HL-60 (cell line): ENCODE measurements around the gene PP2D1.
A peak's percentile ranks its signal among the peaks of the same experiment; 100 is the strongest.

ENCODE experiments used
- DNase-seq, 2 experiments: peaks; one replicate each; pipeline ENCODE4 v3.0.0-alpha.2; 2010 to 2020; ENCODE audit warnings: low read depth in 1 of 2, low spot score in 1 of 2
- H3K27ac ChIP-seq: fragments of 250-450 bp; sonication (Bioruptor Pico); replicated peaks from 2 replicates; pipeline ENCODE4 v1.5.1; 2020; ENCODE audit warnings: mild to moderate bottlenecking, moderate library complexity
- H3K27me3 ChIP-seq: fragments of 250-450 bp; sonication (Bioruptor Pico); 2 replicates; pipeline ENCODE4 v1.5.1; 2021; ENCODE audit warnings: mild to moderate bottlenecking, moderate library complexity; ENCODE audit not compliant: insufficient read depth, poor library complexity, severe bottlenecking
- H3K4me3 ChIP-seq: replicated peaks from 2 replicates; pipeline ENCODE4 v1.5.1; 2011; ENCODE audit warnings: mild to moderate bottlenecking, control low read depth, low read length; ENCODE audit not compliant: insufficient read depth
- GABPA ChIP-seq: IDR thresholded peaks from 2 replicates; pipeline ENCODE4 v1.6.1; 2012; ENCODE audit warnings: low read depth
- POLR2AphosphoS5 ChIP-seq: IDR thresholded peaks from 2 replicates; pipeline ENCODE4 v1.6.1; 2012; ENCODE audit warnings: low read depth
- SPI1 ChIP-seq: IDR thresholded peaks from 2 replicates; pipeline ENCODE4 v1.6.1; 2012; ENCODE audit warnings: low read depth, mild to moderate bottlenecking, borderline replicate concordance
- long read RNA-seq: library from polyadenylated mRNA; unstranded; transcript quantifications from one replicate; pipeline ENCODE4 v2.0.0, GENCODE V29; 2020
- TF ChIP-seq, protein P1 (sequence below): IDR thresholded peaks from 2 replicates; pipeline ENCODE4 v1.6.1; 2012; ENCODE audit warnings: low read depth; ENCODE audit not compliant: insufficient replicate concordance
- TF ChIP-seq, protein P2 (sequence below): IDR thresholded peaks from one replicate; pipeline ENCODE4 v1.5.1; 2011; ENCODE audit warnings: low read length, control low read depth, inconsistent platforms; ENCODE audit not compliant: insufficient read depth

Gene PP2D1, protein sequence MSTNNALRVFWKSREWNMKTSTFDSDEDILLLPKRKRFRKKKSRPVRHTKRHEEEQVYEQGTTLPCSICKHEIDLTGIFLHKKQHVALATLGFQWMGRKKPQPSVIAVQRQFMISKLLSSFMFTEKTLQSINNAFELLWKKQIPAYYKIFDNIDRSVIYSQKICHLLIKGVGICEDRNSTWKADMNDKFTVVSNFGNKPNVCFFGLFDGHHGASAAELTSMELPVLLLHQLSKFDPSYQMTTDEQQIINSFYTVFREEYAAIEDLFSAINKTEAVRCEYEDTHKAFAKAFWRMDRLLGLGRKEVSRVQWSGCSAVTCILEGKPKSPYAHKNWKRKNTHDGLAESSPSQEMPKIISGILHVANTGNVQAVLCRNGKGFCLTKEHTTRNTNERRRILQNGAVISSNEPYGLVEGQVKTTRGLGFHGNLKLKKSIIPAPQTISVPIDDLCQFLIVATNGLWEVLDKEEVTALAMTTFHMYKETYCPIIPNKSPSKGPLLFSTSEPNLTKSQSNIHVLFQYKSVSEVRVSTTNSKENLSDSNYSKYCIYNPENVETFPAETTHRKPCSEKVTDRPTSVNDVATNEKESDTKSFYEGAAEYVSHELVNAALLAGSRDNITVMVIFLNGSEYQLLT
- long read RNA-seq, partial matches to known transcripts = 0 of 2 reads
- long read RNA-seq, other reads (novel, unspliced or antisense) = 2 of 2 reads

DNA sequence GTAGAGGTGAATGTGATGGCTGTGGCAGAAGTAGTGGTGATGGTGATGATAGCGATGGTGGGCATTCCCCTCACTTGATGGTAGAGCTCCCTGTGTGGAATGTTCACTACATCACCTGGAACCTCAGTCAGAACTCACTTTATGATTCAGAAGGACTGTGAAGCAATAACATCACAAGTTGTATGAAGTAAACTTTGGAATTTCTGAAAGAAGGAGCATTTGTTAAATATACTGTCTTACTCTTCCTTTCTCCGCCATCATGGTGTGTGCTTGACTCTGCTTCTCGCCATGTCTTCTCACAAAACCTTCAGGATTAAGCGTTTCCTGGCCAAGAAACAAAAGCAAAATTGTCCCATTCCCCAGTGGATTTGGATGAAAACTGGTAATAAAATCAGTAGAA lies at the start of gene PP2D1:
TSS of gene PP2D1 (minus strand) at position 101 of the 400 bp plus-strand sequence. CDS start 192 bp downstream, outside the sequence.
- DNase-seq = no peak
- Histone ChIP-seq H3K4me3 (no peak within 1 kb of the TSS), H3K27me3 (no peaks in the 10 kb centered on the region), H3K27ac (no peak within 1 kb of the TSS)
- TF ChIP-seq GABPA (no peak), SPI1 (no peak), POLR2AphosphoS5 (no peak)
- TF ChIP-seq, protein P1, sequence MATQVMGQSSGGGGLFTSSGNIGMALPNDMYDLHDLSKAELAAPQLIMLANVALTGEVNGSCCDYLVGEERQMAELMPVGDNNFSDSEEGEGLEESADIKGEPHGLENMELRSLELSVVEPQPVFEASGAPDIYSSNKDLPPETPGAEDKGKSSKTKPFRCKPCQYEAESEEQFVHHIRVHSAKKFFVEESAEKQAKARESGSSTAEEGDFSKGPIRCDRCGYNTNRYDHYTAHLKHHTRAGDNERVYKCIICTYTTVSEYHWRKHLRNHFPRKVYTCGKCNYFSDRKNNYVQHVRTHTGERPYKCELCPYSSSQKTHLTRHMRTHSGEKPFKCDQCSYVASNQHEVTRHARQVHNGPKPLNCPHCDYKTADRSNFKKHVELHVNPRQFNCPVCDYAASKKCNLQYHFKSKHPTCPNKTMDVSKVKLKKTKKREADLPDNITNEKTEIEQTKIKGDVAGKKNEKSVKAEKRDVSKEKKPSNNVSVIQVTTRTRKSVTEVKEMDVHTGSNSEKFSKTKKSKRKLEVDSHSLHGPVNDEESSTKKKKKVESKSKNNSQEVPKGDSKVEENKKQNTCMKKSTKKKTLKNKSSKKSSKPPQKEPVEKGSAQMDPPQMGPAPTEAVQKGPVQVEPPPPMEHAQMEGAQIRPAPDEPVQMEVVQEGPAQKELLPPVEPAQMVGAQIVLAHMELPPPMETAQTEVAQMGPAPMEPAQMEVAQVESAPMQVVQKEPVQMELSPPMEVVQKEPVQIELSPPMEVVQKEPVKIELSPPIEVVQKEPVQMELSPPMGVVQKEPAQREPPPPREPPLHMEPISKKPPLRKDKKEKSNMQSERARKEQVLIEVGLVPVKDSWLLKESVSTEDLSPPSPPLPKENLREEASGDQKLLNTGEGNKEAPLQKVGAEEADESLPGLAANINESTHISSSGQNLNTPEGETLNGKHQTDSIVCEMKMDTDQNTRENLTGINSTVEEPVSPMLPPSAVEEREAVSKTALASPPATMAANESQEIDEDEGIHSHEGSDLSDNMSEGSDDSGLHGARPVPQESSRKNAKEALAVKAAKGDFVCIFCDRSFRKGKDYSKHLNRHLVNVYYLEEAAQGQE = no peak
- TF ChIP-seq, protein P2, sequence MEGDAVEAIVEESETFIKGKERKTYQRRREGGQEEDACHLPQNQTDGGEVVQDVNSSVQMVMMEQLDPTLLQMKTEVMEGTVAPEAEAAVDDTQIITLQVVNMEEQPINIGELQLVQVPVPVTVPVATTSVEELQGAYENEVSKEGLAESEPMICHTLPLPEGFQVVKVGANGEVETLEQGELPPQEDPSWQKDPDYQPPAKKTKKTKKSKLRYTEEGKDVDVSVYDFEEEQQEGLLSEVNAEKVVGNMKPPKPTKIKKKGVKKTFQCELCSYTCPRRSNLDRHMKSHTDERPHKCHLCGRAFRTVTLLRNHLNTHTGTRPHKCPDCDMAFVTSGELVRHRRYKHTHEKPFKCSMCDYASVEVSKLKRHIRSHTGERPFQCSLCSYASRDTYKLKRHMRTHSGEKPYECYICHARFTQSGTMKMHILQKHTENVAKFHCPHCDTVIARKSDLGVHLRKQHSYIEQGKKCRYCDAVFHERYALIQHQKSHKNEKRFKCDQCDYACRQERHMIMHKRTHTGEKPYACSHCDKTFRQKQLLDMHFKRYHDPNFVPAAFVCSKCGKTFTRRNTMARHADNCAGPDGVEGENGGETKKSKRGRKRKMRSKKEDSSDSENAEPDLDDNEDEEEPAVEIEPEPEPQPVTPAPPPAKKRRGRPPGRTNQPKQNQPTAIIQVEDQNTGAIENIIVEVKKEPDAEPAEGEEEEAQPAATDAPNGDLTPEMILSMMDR = no peak

GRCh38 chr3:20060974-20061685 lies 49.1 kb upstream of the PP2D1 start:
- H3K27ac ChIP-seq = peak overlapping the region; percentile 81
- TF ChIP-seq, protein P2 = no peak
- TF ChIP-seq SPI1 = peak; percentile 68
- H3K27me3 ChIP-seq = no peaks in the 10 kb centered on the region
- DNase-seq = peak; percentile 58 to 78
- peak overlapping the region; percentile 22 for H3K4me3 ChIP-seq

DNA sequence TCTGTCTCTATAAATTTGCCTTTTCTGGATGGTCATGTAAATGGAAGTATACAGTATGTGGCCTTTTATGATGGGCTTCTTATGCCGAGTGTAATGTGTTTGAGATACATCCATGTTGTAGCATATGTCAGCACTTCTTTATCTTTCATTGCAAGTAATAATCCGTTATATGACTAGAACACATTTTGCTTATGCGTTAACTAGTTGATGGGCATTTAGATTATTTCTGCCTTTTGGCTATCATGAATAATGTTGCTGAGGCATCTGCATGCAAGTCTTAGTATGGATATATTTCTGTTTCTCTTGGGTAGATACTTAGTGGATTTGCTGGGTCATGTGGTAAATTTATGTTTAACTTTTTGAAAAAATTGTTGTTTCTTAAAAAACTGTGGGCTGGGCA lies 47.9 kb upstream of the PP2D1 start:
- DNase-seq = no peak
- H3K27me3 ChIP-seq = no peaks in the 10 kb centered on the region
- no peak for TF ChIP-seq GABPA
- no peak for TF ChIP-seq POLR2AphosphoS5
- TF ChIP-seq SPI1 = no peak
- TF ChIP-seq, protein P2 = no peak
- TF ChIP-seq, protein P1 = no peak
- H3K27ac ChIP-seq = no peak overlapping the region
- H3K4me3 ChIP-seq = no peak overlapping the region
